ENCODE data around the gene AIRE. TPM values are rescaled to one million over a fixed set of nuclear protein-coding genes. Genes with fewer than 3 reads are reported as not detected.

AIRE gene
- total and polyA plus RNA-seq, 2 of the 13 experiments (the other 11 are each of a cell fraction or from before 2014, with no cell fraction given), result not detected

DNA sequence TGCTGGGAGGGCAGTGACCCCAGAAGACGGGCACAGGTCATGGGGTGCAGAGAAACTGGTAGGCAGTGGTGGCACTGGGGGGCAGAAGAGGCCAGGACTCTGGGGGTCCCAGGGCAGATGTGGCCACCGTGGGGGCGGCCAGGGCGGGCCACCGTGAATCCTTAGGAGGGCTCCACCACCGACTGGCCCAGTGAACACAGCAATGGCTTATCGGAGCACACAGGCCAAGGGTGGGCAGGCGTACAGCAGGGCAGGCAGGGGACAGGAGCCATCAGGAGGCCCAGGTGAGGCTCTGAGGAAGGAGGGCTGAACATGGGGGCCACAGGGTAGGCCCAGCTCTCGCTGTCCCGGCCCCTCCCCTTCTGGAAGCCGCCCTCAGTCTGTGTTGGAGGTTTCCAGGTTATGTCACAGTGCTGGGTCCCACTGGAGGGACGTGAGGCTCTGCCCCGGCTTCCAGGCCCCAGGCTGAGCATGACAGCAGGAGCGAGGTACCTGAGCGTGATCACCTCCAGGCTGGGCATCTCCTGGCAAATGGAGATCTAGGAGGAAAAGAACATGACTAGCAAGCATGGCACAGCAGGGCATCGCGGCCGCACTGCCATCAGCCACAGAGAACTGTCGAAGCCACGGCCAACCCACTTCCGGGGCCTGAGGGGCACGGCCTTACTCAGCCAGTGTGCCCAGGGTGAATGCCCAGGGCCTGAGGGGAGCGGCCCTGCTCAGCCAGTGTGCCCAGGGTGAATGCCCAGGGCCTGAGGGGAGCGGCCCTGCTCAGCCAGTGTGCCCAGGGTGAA is 49.8 kb downstream of the AIRE start (continued):
- TF ChIP-seq, protein P1, sequence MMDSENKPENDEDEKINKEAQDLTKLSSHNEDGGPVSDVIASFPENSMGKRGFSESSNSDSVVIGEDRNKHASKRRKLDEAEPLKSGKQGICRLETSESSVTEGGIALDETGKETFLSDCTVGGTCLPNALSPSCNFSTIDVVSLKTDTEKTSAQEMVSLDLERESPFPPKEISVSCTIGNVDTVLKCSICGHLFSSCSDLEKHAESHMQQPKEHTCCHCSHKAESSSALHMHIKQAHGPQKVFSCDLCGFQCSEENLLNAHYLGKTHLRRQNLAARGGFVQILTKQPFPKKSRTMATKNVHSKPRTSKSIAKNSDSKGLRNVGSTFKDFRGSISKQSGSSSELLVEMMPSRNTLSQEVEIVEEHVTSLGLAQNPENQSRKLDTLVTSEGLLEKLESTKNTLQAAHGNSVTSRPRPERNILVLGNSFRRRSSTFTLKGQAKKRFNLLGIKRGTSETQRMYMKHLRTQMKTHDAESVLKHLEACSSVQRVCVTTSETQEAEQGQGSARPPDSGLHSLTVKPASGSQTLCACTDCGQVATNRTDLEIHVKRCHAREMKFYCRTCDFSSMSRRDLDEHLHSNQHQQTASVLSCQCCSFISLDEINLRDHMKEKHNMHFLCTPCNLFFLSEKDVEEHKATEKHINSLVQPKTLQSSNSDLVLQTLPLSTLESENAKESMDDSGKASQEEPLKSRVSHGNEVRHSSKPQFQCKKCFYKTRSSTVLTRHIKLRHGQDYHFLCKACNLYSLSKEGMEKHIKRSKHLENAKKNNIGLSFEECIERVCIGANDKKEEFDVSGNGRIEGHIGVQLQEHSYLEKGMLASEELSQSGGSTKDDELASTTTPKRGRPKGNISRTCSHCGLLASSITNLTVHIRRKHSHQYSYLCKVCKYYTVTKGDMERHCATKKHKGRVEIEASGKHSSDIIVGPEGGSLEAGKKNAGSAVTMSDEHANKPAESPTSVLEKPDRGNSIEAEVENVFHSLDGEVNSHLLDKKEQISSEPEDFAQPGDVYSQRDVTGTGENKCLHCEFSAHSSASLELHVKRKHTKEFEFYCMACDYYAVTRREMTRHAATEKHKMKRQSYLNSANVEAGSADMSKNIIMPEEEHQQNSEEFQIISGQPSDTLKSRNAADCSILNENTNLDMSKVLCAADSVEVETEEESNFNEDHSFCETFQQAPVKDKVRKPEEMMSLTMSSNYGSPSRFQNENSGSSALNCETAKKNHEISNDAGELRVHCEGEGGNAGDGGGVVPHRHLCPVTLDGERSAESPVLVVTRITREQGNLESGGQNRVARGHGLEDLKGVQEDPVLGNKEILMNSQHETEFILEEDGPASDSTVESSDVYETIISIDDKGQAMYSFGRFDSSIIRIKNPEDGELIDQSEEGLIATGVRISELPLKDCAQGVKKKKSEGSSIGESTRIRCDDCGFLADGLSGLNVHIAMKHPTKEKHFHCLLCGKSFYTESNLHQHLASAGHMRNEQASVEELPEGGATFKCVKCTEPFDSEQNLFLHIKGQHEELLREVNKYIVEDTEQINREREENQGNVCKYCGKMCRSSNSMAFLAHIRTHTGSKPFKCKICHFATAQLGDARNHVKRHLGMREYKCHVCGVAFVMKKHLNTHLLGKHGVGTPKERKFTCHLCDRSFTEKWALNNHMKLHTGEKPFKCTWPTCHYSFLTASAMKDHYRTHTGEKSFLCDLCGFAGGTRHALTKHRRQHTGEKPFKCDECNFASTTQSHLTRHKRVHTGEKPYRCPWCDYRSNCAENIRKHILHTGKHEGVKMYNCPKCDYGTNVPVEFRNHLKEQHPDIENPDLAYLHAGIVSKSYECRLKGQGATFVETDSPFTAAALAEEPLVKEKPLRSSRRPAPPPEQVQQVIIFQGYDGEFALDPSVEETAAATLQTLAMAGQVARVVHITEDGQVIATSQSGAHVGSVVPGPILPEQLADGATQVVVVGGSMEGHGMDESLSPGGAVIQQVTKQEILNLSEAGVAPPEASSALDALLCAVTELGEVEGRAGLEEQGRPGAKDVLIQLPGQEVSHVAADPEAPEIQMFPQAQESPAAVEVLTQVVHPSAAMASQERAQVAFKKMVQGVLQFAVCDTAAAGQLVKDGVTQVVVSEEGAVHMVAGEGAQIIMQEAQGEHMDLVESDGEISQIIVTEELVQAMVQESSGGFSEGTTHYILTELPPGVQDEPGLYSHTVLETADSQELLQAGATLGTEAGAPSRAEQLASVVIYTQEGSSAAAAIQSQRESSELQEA (CRISPR knock-in tag; IDR thresholded peaks at IDR 0.05; ENCODE audit: not compliant biosample characterization), result no peak
- TF ChIP-seq ZNF33A (CRISPR knock-in tag; IDR thresholded peaks at IDR 0.05; ENCODE audit: borderline replicate concordance) (no peak), ZNF839 (CRISPR knock-in tag; IDR thresholded peaks at IDR 0.05; ENCODE audit: borderline replicate concordance) (no peak), MATR3 (CRISPR knock-in tag; IDR thresholded peaks at IDR 0.05) (no peak)
- TF ChIP-seq, protein P2, sequence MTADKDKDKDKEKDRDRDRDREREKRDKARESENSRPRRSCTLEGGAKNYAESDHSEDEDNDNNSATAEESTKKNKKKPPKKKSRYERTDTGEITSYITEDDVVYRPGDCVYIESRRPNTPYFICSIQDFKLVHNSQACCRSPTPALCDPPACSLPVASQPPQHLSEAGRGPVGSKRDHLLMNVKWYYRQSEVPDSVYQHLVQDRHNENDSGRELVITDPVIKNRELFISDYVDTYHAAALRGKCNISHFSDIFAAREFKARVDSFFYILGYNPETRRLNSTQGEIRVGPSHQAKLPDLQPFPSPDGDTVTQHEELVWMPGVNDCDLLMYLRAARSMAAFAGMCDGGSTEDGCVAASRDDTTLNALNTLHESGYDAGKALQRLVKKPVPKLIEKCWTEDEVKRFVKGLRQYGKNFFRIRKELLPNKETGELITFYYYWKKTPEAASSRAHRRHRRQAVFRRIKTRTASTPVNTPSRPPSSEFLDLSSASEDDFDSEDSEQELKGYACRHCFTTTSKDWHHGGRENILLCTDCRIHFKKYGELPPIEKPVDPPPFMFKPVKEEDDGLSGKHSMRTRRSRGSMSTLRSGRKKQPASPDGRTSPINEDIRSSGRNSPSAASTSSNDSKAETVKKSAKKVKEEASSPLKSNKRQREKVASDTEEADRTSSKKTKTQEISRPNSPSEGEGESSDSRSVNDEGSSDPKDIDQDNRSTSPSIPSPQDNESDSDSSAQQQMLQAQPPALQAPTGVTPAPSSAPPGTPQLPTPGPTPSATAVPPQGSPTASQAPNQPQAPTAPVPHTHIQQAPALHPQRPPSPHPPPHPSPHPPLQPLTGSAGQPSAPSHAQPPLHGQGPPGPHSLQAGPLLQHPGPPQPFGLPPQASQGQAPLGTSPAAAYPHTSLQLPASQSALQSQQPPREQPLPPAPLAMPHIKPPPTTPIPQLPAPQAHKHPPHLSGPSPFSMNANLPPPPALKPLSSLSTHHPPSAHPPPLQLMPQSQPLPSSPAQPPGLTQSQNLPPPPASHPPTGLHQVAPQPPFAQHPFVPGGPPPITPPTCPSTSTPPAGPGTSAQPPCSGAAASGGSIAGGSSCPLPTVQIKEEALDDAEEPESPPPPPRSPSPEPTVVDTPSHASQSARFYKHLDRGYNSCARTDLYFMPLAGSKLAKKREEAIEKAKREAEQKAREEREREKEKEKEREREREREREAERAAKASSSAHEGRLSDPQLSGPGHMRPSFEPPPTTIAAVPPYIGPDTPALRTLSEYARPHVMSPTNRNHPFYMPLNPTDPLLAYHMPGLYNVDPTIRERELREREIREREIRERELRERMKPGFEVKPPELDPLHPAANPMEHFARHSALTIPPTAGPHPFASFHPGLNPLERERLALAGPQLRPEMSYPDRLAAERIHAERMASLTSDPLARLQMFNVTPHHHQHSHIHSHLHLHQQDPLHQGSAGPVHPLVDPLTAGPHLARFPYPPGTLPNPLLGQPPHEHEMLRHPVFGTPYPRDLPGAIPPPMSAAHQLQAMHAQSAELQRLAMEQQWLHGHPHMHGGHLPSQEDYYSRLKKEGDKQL (CRISPR knock-in tag; IDR thresholded peaks at IDR 0.05; ENCODE audit: low read depth), result no peak

All from HepG2 (cell line).